Measurements from ENCODE around the gene SCP2D1. TPM values are rescaled to one million over a fixed set of nuclear protein-coding genes. Genes with fewer than 3 reads are reported as not detected.

The SCP2D1 gene
- total RNA-seq, 4 donors from 2014 or later: not detected

GRCh38 chr20:18857640-18858039, 44.1 kb downstream of the SCP2D1 start:
- no peaks in the 10 kb centered on the region for H3K36me3 ChIP-seq
- no peak overlapping the region for H3K4me3 ChIP-seq
- no peaks in the 10 kb centered on the region for H3K27me3 ChIP-seq
- WGBS, 2 donors: 28 to 35% methylated on average over 1 of the region's 1 CpG
- H3K27ac ChIP-seq: no peak overlapping the region
- TF ChIP-seq CTCF (IDR thresholded peaks at IDR 0.05) (no peak), POLR2A (IDR thresholded peaks at IDR 0.05) (no peak), EP300 (IDR thresholded peaks at IDR 0.05) (no peak)
- H3K4me1 ChIP-seq: no peaks in the 10 kb centered on the region
- no peak for DNase-seq (ENCODE audit: low spot score in 2 of 2)
- peaks cover 0 to 16% (median 0%) of the 10 kb centered on the region in 4 donors for H3K9me3 ChIP-seq

GRCh38 chr20:18858816-18859215, 45.2 kb downstream of the SCP2D1 start:
- TF ChIP-seq EP300 (IDR thresholded peaks at IDR 0.05): no peak
- DNase-seq (ENCODE audit: low spot score in 2 of 2): no peak
- Histone ChIP-seq H3K4me1 (no peaks in the 10 kb centered on the region), H3K27me3 (no peaks in the 10 kb centered on the region), H3K9me3 (peaks cover 0 to 16% (median 0%) of the 10 kb centered on the region in 4 donors), H3K4me3 (no peak overlapping the region), H3K36me3 (no peaks in the 10 kb centered on the region), H3K27ac (no peak overlapping the region)
- WGBS, 2 donors: 91% methylated on average over 3 of the region's 3 CpGs

Other genes starting within 250 kb of the SCP2D1 start
- gene SMIM26, start 246.4 kb upstream of the SCP2D1 start, total RNA-seq: 100 to 1,000 TPM in 1 of 4 donors, 10 to 100 TPM in 3; 93.9 to 139 (median 98.2) TPM
- 10 to 100 TPM; 31.0 to 49.8 (median 39.7) TPM for gene DTD1, start 225.7 kb upstream of the SCP2D1 start, total RNA-seq